ENCODE results near the gene RFC2.

Gene RFC2

DNA sequence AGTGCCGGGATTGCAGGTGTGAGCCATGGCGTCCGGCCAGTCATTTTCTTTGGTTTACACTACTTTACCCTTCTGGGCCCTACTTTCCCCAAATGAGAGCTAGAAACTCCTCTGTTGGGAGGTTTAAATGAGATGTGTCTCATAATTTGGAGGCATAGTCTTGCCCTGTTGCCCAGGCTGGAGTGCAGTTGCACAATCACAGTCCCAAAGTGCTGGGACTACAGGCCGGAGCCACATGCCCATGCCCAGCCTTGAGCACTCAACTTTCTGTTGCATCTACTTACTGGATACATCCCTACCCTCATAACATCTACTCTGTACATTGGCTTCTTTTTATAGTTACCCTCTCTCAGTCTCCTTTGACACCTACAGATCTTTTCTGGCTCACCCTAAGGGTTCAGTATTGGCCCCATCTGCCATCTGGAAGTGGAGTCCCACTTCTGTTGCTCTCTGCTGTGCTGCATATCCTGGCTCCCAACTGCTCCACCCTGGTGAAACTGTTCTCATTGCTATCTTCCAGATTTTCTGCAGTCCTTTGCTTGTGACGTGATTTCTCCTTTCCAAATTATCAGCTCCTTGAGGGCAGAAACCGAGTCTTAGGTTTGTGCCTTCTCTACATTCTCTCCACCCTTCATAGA, 71.6 kb downstream of the RFC2 start:
- peaks cover 48% of the 10 kb centered on the region for H3K4me1 ChIP-seq
- no peak overlapping the region for H3K4me3 ChIP-seq (ENCODE audit: low read depth, low read length)

GRCh38 chr7:74181821-74182220, 72.4 kb downstream of the RFC2 start:
- Histone ChIP-seq H3K36me3 (ENCODE audit: control insufficient read depth, insufficient read depth, low read length) (no peaks in the 10 kb centered on the region), H3K27ac (no peak overlapping the region), H3K4me3 (ENCODE audit: low read depth, low read length) (no peak overlapping the region), H3K9ac (no peak overlapping the region), H3K4me2 (ENCODE audit: low read length) (no peak overlapping the region), H3K4me1 (peaks cover 42% of the 10 kb centered on the region), H3K9me3 (ENCODE audit: control insufficient read depth, low read length) (no peaks in the 10 kb centered on the region), H2AFZ (no peak overlapping the region), H3K27me3 (ENCODE audit: control insufficient read depth, insufficient read depth, low read length) (no peaks in the 10 kb centered on the region), H3K79me2 (peaks cover 92% of the 10 kb centered on the region)
- TF ChIP-seq, protein P1, sequence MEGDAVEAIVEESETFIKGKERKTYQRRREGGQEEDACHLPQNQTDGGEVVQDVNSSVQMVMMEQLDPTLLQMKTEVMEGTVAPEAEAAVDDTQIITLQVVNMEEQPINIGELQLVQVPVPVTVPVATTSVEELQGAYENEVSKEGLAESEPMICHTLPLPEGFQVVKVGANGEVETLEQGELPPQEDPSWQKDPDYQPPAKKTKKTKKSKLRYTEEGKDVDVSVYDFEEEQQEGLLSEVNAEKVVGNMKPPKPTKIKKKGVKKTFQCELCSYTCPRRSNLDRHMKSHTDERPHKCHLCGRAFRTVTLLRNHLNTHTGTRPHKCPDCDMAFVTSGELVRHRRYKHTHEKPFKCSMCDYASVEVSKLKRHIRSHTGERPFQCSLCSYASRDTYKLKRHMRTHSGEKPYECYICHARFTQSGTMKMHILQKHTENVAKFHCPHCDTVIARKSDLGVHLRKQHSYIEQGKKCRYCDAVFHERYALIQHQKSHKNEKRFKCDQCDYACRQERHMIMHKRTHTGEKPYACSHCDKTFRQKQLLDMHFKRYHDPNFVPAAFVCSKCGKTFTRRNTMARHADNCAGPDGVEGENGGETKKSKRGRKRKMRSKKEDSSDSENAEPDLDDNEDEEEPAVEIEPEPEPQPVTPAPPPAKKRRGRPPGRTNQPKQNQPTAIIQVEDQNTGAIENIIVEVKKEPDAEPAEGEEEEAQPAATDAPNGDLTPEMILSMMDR (IDR thresholded peaks at IDR 0.05): no peak

More for the DNA sequence above, 71.6 kb downstream of the RFC2 start:
- peaks cover 92% of the 10 kb centered on the region for H3K79me2 ChIP-seq
- H3K36me3 ChIP-seq (ENCODE audit: control insufficient read depth, insufficient read depth, low read length): no peaks in the 10 kb centered on the region
- no peak overlapping the region for H3K27ac ChIP-seq
- TF ChIP-seq, protein P1 (IDR thresholded peaks at IDR 0.05): no peak
- no peak overlapping the region for H2AFZ ChIP-seq
- no peaks in the 10 kb centered on the region for H3K27me3 ChIP-seq (ENCODE audit: control insufficient read depth, insufficient read depth, low read length)
- no peak overlapping the region for H3K9ac ChIP-seq
- peak overlapping the region; percentile 20 for H3K4me2 ChIP-seq (ENCODE audit: low read length)
- H3K9me3 ChIP-seq (ENCODE audit: control insufficient read depth, low read length): no peaks in the 10 kb centered on the region
